ENCODE results near the gene DCAF5. TPM values are rescaled to one million over a fixed set of nuclear protein-coding genes. Genes with fewer than 3 reads are reported as not detected.
"Not testable (repeated sequence)": the region's sequence is repeated elsewhere in the genome, so short reads cannot be mapped to it uniquely, and the experiment has no call there.

DCAF5 gene
- total RNA-seq: 10 to 100 TPM; 51.3 to 52.0 TPM

DNA sequence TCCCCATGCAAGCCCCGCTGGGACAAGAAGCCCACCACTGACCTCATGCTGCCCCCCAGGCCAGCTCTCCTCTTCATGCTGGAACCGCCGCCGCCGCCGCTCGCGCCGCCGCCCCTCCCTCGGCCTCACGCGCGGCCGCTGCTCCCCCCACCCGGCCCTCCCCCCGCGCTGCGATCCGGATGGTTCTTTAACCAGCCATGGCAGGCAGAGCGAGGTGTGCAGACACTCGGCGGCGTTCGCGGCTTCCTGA, at the start of gene DCAF5:
Gene DCAF5 (minus strand): TSS at position 218 of the 250 bp plus-strand sequence. CDS start 141 bp downstream, at position 77.
- H3K9me3 Mint-ChIP-seq: no peaks in the 10 kb centered on the region
- peak within 1 kb of the TSS; percentile 86 to 89 for H3K27ac Mint-ChIP-seq
- ATAC-seq: no peak

GRCh38 chr14:69199786-69200185, 46.9 kb upstream of the DCAF5 start:
- DNase-seq (ENCODE audit: low spot score): no peak
- peaks cover 0 to 2% of the 10 kb centered on the region in 2 donors for H3K27me3 Mint-ChIP-seq
- no peak for ATAC-seq
- no peak overlapping the region for H3K27ac Mint-ChIP-seq
- H3K4me3 Mint-ChIP-seq: no peak overlapping the region
- no peaks in the 10 kb centered on the region for H3K9me3 Mint-ChIP-seq
- no peaks in the 10 kb centered on the region for H3K36me3 Mint-ChIP-seq
- no peaks in the 10 kb centered on the region for H3K4me1 Mint-ChIP-seq (ENCODE audit: low read depth in 2 of 2)

More for the DNA sequence above, at the start of gene DCAF5:
- Mint-ChIP-seq H3K4me3 (peak within 1 kb of the TSS; percentile 98), H3K27me3 (no peaks in the 10 kb centered on the region), H3K4me1 (ENCODE audit: low read depth in 2 of 2) (peaks cover 27 to 36% of the 10 kb centered on the region in 2 donors), H3K36me3 (peaks cover 5% of the 10 kb centered on the region)
- DNase-seq (ENCODE audit: low spot score): no peak

DNA sequence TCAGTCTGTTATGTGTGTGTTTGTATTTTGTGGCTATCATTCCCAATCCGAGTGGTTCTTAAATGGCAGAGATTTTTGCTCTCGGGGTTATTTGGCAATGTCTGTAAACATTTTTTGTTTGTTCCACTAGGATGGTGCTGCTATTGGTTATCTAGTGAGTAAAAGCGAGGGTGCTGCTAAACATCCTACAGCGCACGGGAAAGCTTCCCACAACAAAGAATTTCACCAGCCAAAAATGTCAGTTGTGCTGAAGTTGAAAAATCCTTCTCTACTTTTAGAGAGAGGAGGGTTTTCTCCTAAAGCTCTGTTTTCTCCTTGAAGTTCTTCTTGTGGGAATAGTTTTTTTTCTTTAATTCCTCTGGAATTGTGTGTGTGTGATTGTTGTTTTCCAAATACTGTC, 40.8 kb upstream of the DCAF5 start:
- H3K27me3 Mint-ChIP-seq: peaks cover under 1 to 6% of the 10 kb centered on the region in 2 donors
- DNase-seq (ENCODE audit: low spot score) (no peak), ATAC-seq (no peak)
- H3K27ac Mint-ChIP-seq: no peak overlapping the region
- H3K36me3 Mint-ChIP-seq: no peaks in the 10 kb centered on the region
- peaks cover 10 to 16% of the 10 kb centered on the region in 2 donors for H3K4me1 Mint-ChIP-seq (ENCODE audit: low read depth in 2 of 2)
- no peaks in the 10 kb centered on the region for H3K9me3 Mint-ChIP-seq
- H3K4me3 Mint-ChIP-seq: no peak overlapping the region

DNA sequence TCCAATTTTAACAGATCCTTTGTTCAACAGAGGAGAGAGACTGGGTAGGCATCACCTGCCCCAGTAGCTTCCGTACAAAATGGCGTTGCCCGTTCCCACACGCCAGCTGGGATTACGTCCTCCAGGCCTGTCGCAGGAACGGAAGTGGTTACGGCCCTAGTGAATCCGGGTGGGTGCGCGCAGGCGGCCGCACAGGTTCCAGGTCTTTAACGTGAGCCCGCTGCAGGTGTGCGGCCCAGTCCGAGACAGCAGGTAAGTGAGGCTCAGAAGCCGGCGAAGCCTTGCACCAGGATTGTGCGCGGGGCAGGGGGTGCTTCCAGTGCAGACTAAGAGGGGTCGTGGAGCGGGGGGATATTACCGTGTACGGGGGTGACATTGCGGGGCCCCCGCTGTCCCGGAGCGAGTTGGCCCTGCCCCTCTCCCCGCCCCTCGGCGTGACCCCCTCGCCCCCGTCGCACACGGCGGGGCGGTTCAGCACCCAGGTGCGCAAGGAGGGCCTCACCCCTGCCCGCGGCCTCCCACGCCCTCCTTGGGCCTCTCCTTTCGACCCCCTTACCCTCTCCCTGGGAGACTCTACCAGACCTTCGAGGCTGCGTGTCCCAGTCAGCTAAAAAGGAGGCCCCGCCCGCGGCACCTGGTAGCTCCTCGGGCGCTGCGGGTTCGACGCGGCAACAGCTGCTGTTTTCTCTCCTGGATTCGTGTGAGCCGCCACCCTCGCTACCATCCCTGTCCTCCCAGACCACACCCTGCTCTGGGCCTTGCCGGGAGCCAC, 38.6 kb upstream of the DCAF5 start, which contains the start of gene EXD2:
Gene EXD2 (plus strand): TSS at position 159 of the 772 bp plus-strand sequence. CDS start 17,973 bp downstream, outside the sequence.
- H3K27ac Mint-ChIP-seq: peak within 1 kb of the TSS; percentile 63 to 95
- peak; percentile 79 for DNase-seq (ENCODE audit: low spot score)
- H3K27me3 Mint-ChIP-seq: peaks cover 7 to 8% of the 10 kb centered on the region in 2 donors
- ATAC-seq: peak; percentile 88 to 91
- H3K9me3 Mint-ChIP-seq: no peaks in the 10 kb centered on the region
- peaks cover 10 to 16% of the 10 kb centered on the region in 2 donors for H3K4me1 Mint-ChIP-seq (ENCODE audit: low read depth in 2 of 2)
- H3K36me3 Mint-ChIP-seq: no peaks in the 10 kb centered on the region
- H3K4me3 Mint-ChIP-seq: peak within 1 kb of the TSS; percentile 93

- ATAC-seq: no peak
- Mint-ChIP-seq H3K9me3 (no peaks in the 10 kb centered on the region), H3K27me3 (peaks cover 7 to 8% of the 10 kb centered on the region in 2 donors), H3K27ac (peak overlapping the region in 1 of 2 donors; percentile 63), H3K36me3 (no peaks in the 10 kb centered on the region), H3K4me1 (ENCODE audit: low read depth in 2 of 2) (peaks cover 10 to 16% of the 10 kb centered on the region in 2 donors), H3K4me3 (no peak overlapping the region)
- DNase-seq (ENCODE audit: low spot score): no peak
Measured at GRCh38 chr14:69190191-69190590, 37.3 kb upstream of the DCAF5 start.

DNA sequence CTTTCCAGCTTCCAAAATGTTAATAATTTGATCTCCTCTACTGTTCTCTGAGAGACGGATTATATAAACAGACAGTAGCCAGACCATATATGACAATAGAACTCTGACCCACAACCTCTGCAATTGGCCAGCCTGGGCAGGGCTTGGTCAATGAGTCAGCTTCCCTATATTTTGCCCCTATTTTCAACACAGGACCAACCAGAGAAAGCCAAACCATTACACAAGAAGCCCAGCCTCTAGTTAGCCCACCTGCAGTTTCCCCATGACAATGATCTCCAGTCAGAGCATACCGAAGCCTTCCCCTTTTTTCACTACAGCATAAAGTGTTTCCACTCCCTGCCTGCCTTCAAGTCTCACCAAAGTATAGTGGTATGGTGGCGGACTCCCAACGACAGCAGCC, 30.8 kb upstream of the DCAF5 start:
- no peaks in the 10 kb centered on the region for H3K36me3 Mint-ChIP-seq
- no peak for ATAC-seq
- H3K27ac Mint-ChIP-seq: no peak overlapping the region
- H3K4me1 Mint-ChIP-seq (ENCODE audit: low read depth in 2 of 2): no peaks in the 10 kb centered on the region
- H3K4me3 Mint-ChIP-seq: no peak overlapping the region
- no peak for DNase-seq (ENCODE audit: low spot score)
- H3K27me3 Mint-ChIP-seq: peaks cover 11 to 15% of the 10 kb centered on the region in 2 donors
- H3K9me3 Mint-ChIP-seq: no peaks in the 10 kb centered on the region

DNA sequence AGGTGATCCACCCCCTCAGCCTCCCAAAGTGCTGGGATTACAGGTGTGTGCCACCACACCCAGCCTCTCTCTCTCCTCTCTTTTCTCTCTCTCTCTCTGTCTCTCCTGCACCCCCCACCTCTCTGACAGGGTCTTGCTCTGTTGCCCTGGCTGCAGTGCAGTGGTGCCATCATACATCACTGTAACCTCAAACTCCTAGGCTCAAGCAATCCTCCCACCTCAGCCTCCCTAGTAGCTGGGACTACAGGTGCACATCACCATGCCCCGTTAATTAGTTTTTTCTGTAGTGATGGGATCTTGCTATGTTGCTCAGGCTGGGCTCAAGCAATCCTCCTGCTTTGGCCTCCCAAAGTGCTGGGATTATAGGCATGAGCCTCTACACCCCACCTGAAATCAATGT, 29.7 kb upstream of the DCAF5 start:
- not testable (repeated sequence) for H3K4me3 Mint-ChIP-seq; DNase-seq (ENCODE audit: low spot score); H3K27ac Mint-ChIP-seq; H3K36me3 Mint-ChIP-seq; ATAC-seq; H3K9me3 Mint-ChIP-seq; H3K4me1 Mint-ChIP-seq (ENCODE audit: low read depth in 2 of 2)
- H3K27me3 Mint-ChIP-seq: peaks cover 5 to 12% of the 10 kb centered on the region in 2 donors

DNA sequence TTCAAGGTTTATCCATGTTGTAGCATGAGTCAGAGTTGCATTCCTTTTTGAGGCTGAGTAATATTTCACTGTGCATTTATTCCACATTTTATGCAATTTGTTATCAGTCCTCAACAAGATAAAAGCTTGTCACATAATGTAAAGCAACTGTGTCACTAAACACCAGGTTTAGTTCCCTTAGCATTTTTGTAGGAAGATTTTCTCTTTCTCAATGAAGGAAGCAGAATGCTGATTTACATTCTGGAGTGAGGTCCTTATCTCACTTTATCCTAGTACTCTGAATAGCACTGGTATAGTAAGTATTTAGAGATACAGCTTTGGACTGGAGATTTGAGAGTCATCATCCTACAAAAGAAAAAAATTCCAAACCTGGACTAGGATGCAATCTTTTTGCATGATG, 28.6 kb upstream of the DCAF5 start:
- Mint-ChIP-seq H3K9me3 (no peaks in the 10 kb centered on the region), H3K36me3 (no peaks in the 10 kb centered on the region), H3K4me1 (ENCODE audit: low read depth in 2 of 2) (no peaks in the 10 kb centered on the region), H3K27me3 (peaks cover 13 to 17% of the 10 kb centered on the region in 2 donors), H3K4me3 (no peak overlapping the region), H3K27ac (no peak overlapping the region)
- no peak for DNase-seq (ENCODE audit: low spot score)
- ATAC-seq: no peak

DNA sequence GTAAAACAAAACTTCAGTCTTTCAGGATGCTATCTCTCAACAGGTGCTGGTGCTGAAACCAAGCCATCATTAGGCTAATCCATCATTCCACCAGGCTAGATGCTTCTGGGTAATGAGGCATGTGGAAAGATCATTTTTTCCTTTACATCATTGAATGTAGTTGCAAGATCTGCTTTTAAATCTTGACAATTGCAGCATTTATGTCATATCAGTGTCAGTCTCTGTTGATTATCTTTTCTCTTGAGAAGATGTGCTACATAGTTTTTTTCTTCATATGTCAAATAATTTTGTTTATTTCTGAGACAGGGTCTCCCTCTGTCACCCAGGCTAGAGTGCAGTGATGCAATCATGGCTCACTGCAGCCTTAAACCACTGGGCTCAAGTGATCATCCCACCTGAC, 22.2 kb upstream of the DCAF5 start:
- Mint-ChIP-seq H3K4me3 (no peak overlapping the region), H3K36me3 (no peaks in the 10 kb centered on the region), H3K4me1 (ENCODE audit: low read depth in 2 of 2) (no peaks in the 10 kb centered on the region), H3K9me3 (no peaks in the 10 kb centered on the region), H3K27me3 (peaks cover 10 to 17% of the 10 kb centered on the region in 2 donors), H3K27ac (no peak overlapping the region)
- DNase-seq (ENCODE audit: low spot score) (no peak), ATAC-seq (no peak)

DNA sequence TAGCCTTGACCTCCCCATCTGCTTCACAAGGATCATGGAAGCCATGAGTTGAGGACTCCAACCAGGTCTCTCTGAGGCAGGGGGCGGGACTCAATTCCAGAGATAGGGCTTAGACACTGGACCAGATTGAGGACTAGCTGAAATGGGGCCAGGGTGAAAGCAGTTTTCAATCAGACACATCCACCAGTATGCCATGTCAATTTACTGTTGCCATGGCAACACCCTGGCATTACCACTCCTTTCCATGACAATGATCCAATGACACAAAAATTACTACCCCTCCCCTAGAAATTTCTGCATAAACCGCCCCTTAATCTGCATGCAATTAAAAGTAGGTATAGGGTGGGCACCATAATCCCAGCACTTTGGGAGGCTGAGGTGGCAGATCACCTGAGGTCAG, 18.6 kb upstream of the DCAF5 start:
- DNase-seq (ENCODE audit: low spot score) (no peak), ATAC-seq (no peak)
- H3K4me1 Mint-ChIP-seq (ENCODE audit: low read depth in 2 of 2): no peaks in the 10 kb centered on the region
- no peaks in the 10 kb centered on the region for H3K36me3 Mint-ChIP-seq
- H3K27me3 Mint-ChIP-seq: peaks cover 4 to 10% of the 10 kb centered on the region in 2 donors
- no peaks in the 10 kb centered on the region for H3K9me3 Mint-ChIP-seq
- no peak overlapping the region for H3K27ac Mint-ChIP-seq
- H3K4me3 Mint-ChIP-seq: no peak overlapping the region

DNA sequence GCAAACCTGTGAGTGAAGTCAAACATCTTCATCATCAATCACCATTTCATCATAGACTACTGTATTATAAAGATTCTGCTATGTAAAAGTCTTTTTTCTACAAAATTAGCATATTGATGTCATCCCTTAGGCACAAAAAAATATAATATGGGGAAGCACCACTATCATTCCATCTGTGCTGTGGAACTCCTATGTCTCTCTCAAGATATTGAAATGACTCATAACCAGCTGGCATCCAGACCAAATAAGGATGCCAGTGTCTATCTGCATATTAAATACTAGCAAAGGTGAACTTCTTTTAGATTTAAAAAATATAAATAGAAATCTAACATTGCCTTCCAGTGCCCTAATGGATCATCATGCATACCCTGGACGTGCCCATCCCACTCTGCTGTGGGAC, 17.9 kb upstream of the DCAF5 start:
- ATAC-seq (no peak), DNase-seq (ENCODE audit: low spot score) (no peak)
- Mint-ChIP-seq H3K27me3 (peaks cover 4 to 9% of the 10 kb centered on the region in 2 donors), H3K4me3 (no peak overlapping the region), H3K36me3 (no peaks in the 10 kb centered on the region), H3K4me1 (ENCODE audit: low read depth in 2 of 2) (no peaks in the 10 kb centered on the region), H3K27ac (no peak overlapping the region), H3K9me3 (no peaks in the 10 kb centered on the region)

GRCh38 chr14:69165787-69166186, 12.9 kb upstream of the DCAF5 start:
- not testable (repeated sequence) for DNase-seq (ENCODE audit: low spot score); H3K27ac Mint-ChIP-seq; H3K4me1 Mint-ChIP-seq (ENCODE audit: low read depth in 2 of 2); ATAC-seq; H3K4me3 Mint-ChIP-seq; H3K9me3 Mint-ChIP-seq
- Mint-ChIP-seq H3K36me3 (peaks cover 21% of the 10 kb centered on the region), H3K27me3 (peaks cover 28 to 41% of the 10 kb centered on the region in 2 donors)

- H3K27ac Mint-ChIP-seq: no peak overlapping the region
- H3K9me3 Mint-ChIP-seq: peaks cover 7% of the 10 kb centered on the region
- no peak for ATAC-seq
- no peaks in the 10 kb centered on the region for H3K4me1 Mint-ChIP-seq (ENCODE audit: low read depth in 2 of 2)
- DNase-seq (ENCODE audit: low spot score): no peak
- H3K36me3 Mint-ChIP-seq: peaks cover 22% of the 10 kb centered on the region
- peaks cover 35 to 51% of the 10 kb centered on the region in 2 donors for H3K27me3 Mint-ChIP-seq
- H3K4me3 Mint-ChIP-seq: no peak overlapping the region
Measured at GRCh38 chr14:69161590-69161989, 8.7 kb upstream of the DCAF5 start.

- Mint-ChIP-seq H3K4me1 (ENCODE audit: low read depth in 2 of 2) (peaks cover 5 to 7% of the 10 kb centered on the region in 2 donors), H3K4me3 (no peak overlapping the region), H3K27me3 (peaks cover 6 to 12% of the 10 kb centered on the region in 2 donors), H3K36me3 (peaks cover 4% of the 10 kb centered on the region), H3K27ac (no peak overlapping the region), H3K9me3 (no peaks in the 10 kb centered on the region)
- ATAC-seq (no peak), DNase-seq (ENCODE audit: low spot score) (no peak)
Measured at GRCh38 chr14:69156224-69156623, 3.3 kb upstream of the DCAF5 start.

Measured in natural killer cell treated with Interleukin-12 subunit alpha and Interleukin-12 subunit beta and Interleukin-15 and Interleukin-18, amount 100 ng/mL, for 72 hours (primary cell).